H1 (cell line): Measurements from ENCODE around the gene RNF10. TPM values are rescaled to one million over a fixed set of nuclear protein-coding genes. Genes with fewer than 3 reads are reported as not detected.

Source experiments
- BRCA1 ChIP-seq: IDR thresholded peaks from 2 replicates; pipeline ENCODE4 v1.6.1; 2012; ENCODE audit warnings: low read depth, low read length, improper control_type of control experiment
- EGR1 ChIP-seq: IDR thresholded peaks from 2 replicates; pipeline ENCODE4 v1.6.1; 2011; ENCODE audit warnings: low read depth, low read length, borderline replicate concordance
- GTF2F1 ChIP-seq: IDR thresholded peaks from 2 replicates; pipeline ENCODE4 v1.6.1; 2012; ENCODE audit warnings: low read depth, low read length, improper control_type of control experiment, borderline replicate concordance
- NANOG ChIP-seq: IDR thresholded peaks from 2 replicates; pipeline ENCODE4 v1.6.1; 2011; ENCODE audit warnings: low read length, low read depth, mild to moderate bottlenecking, inconsistent platforms; ENCODE audit not compliant: insufficient read depth, poor library complexity, severe bottlenecking
- SIRT6 ChIP-seq: IDR thresholded peaks from one replicate; pipeline ENCODE4 v1.7.1; 2012; ENCODE audit warnings: low read length, inconsistent platforms
- SIX5 ChIP-seq: IDR thresholded peaks from 2 replicates; pipeline ENCODE4 v1.6.1; 2011; ENCODE audit warnings: mild to moderate bottlenecking, low read depth, low read length
- TEAD4 ChIP-seq: IDR thresholded peaks from 2 replicates; pipeline ENCODE4 v1.6.1; 2012; ENCODE audit warnings: low read depth, low read length, inconsistent platforms, mixed read lengths
- polyA plus RNA-seq, 7 experiments: library from polyadenylated mRNA; depleted of rRNA in 3 of 7; stranded (reverse) in 5 of 7; unstranded in 2 of 7; fragments of >200 nt in 5 of 7; fragments of 200-250 nt in 2 of 7; gene quantifications; 1 replicate in 5 of 7; 2 replicates in 1 of 7; 4 replicates in 1 of 7; pipeline versions ENCODE4 v1.2.1 to v1.2.3, GENCODE V29; 2011 to 2013; ENCODE audit warnings: missing spikeins in 2 of 7, mixed read lengths in 2 of 7
- total RNA-seq: library from RNA; stranded (reverse); fragmentation: NEBNext Ultra II Directional; extraction: Animal tissue kit (Norgen Biotek cat#: 25700); gene quantifications from 2 replicates; pipeline ENCODE4 v1.2.1, GENCODE V29; 2021
- TF ChIP-seq, protein P1 (sequence below), 3 experiments: IDR thresholded peaks; 1 replicate in 2 of 3; 2 replicates in 1 of 3; pipeline versions ENCODE4 v1.5.1 to v1.6.1; 2011; ENCODE audit warnings: low read length in 3 of 3, mild to moderate bottlenecking in 3 of 3, inconsistent platforms in 2 of 3, low read depth in 1 of 3, moderate library complexity in 1 of 3; ENCODE audit not compliant: insufficient read depth in 1 of 3; ENCODE audit errors: control extremely low read depth in 1 of 3
- TF ChIP-seq, protein P2 (sequence below): fragments of 300-600 bp; sonication (generic); IDR thresholded peaks from 2 replicates; pipeline ENCODE4 v1.7.1; 2012; ENCODE audit warnings: low read length, moderate library complexity, mild to moderate bottlenecking, inconsistent platforms; ENCODE audit not compliant: insufficient replicate concordance

Gene RNF10
- total and polyA plus RNA-seq, 2 of the 8 experiments (the other 6 are each of a cell fraction or from before 2014, with no cell fraction given) = 71.6 to 171 TPM

DNA sequence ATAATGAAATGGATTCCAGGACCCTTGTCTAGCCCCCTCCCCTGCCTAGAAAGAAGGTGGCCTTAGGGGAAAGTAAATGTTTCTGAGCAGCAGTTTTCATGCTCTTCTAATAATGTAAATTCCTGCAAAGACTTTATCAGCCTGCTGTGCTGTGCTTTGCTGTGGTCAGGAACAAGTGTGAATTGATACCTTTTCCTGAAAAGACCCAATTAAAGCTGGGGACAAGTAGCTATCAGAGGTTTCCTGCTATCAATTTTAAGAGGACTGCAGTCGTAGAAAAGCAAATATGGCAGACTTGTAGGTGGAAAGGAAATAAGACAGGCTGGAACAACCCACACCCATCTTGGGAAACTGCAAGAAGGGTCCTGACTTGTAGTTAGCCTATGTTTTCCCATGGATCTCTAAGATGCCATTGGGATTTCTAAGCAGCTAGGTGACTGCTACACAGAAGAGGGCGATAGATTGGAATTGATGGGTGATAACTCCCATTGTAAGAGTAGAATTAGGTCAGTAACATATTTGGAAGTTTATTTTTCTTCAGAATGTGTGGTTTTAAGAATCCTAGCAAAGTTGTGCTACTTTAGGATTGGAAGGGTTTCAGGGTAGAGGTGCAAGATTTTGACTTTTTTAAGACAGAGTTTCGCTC is 35.2 kb upstream of the RNF10 start (continued):
- TF ChIP-seq, protein P1, sequence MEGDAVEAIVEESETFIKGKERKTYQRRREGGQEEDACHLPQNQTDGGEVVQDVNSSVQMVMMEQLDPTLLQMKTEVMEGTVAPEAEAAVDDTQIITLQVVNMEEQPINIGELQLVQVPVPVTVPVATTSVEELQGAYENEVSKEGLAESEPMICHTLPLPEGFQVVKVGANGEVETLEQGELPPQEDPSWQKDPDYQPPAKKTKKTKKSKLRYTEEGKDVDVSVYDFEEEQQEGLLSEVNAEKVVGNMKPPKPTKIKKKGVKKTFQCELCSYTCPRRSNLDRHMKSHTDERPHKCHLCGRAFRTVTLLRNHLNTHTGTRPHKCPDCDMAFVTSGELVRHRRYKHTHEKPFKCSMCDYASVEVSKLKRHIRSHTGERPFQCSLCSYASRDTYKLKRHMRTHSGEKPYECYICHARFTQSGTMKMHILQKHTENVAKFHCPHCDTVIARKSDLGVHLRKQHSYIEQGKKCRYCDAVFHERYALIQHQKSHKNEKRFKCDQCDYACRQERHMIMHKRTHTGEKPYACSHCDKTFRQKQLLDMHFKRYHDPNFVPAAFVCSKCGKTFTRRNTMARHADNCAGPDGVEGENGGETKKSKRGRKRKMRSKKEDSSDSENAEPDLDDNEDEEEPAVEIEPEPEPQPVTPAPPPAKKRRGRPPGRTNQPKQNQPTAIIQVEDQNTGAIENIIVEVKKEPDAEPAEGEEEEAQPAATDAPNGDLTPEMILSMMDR (IDR thresholded peaks at IDR 0.05; ENCODE audit: control extremely low read depth in 1 of 3, insufficient read depth in 1 of 3, low read depth in 1 of 3, low read length in 3 of 3) = no peak
- TF ChIP-seq SIRT6 (no peak), SIX5 (no peak), GTF2F1 (no peak), TEAD4 (no peak), BRCA1 (no peak), NANOG (no peak), EGR1 (no peak)
- TF ChIP-seq, protein P2, sequence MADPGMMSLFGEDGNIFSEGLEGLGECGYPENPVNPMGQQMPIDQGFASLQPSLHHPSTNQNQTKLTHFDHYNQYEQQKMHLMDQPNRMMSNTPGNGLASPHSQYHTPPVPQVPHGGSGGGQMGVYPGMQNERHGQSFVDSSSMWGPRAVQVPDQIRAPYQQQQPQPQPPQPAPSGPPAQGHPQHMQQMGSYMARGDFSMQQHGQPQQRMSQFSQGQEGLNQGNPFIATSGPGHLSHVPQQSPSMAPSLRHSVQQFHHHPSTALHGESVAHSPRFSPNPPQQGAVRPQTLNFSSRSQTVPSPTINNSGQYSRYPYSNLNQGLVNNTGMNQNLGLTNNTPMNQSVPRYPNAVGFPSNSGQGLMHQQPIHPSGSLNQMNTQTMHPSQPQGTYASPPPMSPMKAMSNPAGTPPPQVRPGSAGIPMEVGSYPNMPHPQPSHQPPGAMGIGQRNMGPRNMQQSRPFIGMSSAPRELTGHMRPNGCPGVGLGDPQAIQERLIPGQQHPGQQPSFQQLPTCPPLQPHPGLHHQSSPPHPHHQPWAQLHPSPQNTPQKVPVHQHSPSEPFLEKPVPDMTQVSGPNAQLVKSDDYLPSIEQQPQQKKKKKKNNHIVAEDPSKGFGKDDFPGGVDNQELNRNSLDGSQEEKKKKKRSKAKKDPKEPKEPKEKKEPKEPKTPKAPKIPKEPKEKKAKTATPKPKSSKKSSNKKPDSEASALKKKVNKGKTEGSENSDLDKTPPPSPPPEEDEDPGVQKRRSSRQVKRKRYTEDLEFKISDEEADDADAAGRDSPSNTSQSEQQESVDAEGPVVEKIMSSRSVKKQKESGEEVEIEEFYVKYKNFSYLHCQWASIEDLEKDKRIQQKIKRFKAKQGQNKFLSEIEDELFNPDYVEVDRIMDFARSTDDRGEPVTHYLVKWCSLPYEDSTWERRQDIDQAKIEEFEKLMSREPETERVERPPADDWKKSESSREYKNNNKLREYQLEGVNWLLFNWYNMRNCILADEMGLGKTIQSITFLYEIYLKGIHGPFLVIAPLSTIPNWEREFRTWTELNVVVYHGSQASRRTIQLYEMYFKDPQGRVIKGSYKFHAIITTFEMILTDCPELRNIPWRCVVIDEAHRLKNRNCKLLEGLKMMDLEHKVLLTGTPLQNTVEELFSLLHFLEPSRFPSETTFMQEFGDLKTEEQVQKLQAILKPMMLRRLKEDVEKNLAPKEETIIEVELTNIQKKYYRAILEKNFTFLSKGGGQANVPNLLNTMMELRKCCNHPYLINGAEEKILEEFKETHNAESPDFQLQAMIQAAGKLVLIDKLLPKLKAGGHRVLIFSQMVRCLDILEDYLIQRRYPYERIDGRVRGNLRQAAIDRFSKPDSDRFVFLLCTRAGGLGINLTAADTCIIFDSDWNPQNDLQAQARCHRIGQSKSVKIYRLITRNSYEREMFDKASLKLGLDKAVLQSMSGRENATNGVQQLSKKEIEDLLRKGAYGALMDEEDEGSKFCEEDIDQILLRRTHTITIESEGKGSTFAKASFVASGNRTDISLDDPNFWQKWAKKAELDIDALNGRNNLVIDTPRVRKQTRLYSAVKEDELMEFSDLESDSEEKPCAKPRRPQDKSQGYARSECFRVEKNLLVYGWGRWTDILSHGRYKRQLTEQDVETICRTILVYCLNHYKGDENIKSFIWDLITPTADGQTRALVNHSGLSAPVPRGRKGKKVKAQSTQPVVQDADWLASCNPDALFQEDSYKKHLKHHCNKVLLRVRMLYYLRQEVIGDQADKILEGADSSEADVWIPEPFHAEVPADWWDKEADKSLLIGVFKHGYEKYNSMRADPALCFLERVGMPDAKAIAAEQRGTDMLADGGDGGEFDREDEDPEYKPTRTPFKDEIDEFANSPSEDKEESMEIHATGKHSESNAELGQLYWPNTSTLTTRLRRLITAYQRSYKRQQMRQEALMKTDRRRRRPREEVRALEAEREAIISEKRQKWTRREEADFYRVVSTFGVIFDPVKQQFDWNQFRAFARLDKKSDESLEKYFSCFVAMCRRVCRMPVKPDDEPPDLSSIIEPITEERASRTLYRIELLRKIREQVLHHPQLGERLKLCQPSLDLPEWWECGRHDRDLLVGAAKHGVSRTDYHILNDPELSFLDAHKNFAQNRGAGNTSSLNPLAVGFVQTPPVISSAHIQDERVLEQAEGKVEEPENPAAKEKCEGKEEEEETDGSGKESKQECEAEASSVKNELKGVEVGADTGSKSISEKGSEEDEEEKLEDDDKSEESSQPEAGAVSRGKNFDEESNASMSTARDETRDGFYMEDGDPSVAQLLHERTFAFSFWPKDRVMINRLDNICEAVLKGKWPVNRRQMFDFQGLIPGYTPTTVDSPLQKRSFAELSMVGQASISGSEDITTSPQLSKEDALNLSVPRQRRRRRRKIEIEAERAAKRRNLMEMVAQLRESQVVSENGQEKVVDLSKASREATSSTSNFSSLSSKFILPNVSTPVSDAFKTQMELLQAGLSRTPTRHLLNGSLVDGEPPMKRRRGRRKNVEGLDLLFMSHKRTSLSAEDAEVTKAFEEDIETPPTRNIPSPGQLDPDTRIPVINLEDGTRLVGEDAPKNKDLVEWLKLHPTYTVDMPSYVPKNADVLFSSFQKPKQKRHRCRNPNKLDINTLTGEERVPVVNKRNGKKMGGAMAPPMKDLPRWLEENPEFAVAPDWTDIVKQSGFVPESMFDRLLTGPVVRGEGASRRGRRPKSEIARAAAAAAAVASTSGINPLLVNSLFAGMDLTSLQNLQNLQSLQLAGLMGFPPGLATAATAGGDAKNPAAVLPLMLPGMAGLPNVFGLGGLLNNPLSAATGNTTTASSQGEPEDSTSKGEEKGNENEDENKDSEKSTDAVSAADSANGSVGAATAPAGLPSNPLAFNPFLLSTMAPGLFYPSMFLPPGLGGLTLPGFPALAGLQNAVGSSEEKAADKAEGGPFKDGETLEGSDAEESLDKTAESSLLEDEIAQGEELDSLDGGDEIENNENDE = no peak
